ENCODE results near the gene SOX15.

Gene SOX15

DNA sequence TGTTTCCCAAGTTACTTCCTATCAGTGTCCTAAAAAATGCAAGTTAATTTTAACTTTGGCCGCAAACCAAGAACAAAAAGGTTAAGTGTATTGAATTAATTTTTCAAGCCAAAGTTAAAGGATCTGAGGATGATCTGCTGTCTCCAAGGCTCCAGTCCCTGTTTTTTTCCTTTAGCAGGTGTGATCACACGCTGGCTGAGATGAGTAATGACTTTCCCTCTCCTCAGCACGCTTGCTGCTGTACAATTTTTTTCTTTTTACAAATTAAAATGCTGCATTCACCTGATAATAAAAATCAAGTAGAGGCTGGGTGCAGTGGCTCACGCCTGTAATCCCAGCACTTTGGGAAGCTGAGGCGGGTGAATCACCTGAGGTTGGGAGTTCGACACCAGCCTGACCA, 45.0 kb downstream of the SOX15 start:
- Histone ChIP-seq H3K79me2 (ENCODE audit: insufficient read depth, low read length) (no peaks in the 10 kb centered on the region), H2AFZ (ENCODE audit: low read depth, low read length) (no peak overlapping the region), H3K4me2 (ENCODE audit: insufficient read depth, low read length) (no peak overlapping the region), H3K27ac (ENCODE audit: low read length) (no peak overlapping the region), H3K9me3 (ENCODE audit: insufficient read depth, low read length, severe bottlenecking) (no peaks in the 10 kb centered on the region), H4K20me1 (ENCODE audit: insufficient read depth, low read length) (no peaks in the 10 kb centered on the region), H3K27me3 (ENCODE audit: insufficient read depth, low read length, poor library complexity) (peaks cover 5% of the 10 kb centered on the region), H3K36me3 (ENCODE audit: insufficient read depth, low read length) (no peaks in the 10 kb centered on the region), H3K4me1 (ENCODE audit: insufficient read depth, low read length) (peaks cover 17% of the 10 kb centered on the region), H3K9ac (ENCODE audit: low read depth, low read length) (no peak overlapping the region), H3K4me3 (ENCODE audit: low read depth in 1 of 2, low read length in 2 of 2) (no peak overlapping the region)
- ATAC-seq (ENCODE audit: insufficient read depth, low read depth) (no peak), DNase-seq (no peak)
- TF ChIP-seq, protein P1, sequence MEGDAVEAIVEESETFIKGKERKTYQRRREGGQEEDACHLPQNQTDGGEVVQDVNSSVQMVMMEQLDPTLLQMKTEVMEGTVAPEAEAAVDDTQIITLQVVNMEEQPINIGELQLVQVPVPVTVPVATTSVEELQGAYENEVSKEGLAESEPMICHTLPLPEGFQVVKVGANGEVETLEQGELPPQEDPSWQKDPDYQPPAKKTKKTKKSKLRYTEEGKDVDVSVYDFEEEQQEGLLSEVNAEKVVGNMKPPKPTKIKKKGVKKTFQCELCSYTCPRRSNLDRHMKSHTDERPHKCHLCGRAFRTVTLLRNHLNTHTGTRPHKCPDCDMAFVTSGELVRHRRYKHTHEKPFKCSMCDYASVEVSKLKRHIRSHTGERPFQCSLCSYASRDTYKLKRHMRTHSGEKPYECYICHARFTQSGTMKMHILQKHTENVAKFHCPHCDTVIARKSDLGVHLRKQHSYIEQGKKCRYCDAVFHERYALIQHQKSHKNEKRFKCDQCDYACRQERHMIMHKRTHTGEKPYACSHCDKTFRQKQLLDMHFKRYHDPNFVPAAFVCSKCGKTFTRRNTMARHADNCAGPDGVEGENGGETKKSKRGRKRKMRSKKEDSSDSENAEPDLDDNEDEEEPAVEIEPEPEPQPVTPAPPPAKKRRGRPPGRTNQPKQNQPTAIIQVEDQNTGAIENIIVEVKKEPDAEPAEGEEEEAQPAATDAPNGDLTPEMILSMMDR (IDR thresholded peaks at IDR 0.05; ENCODE audit: borderline replicate concordance, extremely low read depth, low read length, poor library complexity, severe bottlenecking), result no peak
- no peak for TF ChIP-seq EZH2 (IDR thresholded peaks at IDR 0.05; ENCODE audit: borderline replicate concordance, low read depth, low read length, severe bottlenecking)

DNA sequence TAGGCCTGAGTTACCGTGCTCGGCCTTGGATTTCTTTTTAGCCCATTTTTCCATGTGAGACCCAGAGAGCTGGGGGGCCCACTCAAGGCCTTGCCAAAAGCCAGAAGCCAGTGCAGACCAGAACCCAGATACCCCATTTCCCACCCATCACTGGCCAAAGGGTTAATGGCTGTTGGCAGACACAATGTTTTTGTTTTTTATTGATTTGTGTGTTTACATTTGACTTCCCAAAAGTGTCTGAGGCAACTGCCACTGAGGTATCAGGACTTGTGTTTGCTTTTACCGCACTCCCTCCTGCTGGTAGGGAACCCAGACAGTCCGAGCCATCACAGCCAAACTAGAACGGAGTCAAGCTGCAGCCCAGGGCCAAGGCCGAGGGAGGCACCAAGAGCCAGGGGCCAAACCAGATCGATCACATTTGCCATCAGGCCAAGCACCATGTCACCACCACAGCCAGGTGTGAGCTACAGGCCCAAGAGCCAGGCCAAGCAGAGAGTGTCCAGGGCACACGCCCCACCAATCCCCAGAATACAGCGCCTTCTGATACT, 48.7 kb downstream of the SOX15 start:
- no peak overlapping the region for H3K27ac ChIP-seq (ENCODE audit: low read length)

DNA sequence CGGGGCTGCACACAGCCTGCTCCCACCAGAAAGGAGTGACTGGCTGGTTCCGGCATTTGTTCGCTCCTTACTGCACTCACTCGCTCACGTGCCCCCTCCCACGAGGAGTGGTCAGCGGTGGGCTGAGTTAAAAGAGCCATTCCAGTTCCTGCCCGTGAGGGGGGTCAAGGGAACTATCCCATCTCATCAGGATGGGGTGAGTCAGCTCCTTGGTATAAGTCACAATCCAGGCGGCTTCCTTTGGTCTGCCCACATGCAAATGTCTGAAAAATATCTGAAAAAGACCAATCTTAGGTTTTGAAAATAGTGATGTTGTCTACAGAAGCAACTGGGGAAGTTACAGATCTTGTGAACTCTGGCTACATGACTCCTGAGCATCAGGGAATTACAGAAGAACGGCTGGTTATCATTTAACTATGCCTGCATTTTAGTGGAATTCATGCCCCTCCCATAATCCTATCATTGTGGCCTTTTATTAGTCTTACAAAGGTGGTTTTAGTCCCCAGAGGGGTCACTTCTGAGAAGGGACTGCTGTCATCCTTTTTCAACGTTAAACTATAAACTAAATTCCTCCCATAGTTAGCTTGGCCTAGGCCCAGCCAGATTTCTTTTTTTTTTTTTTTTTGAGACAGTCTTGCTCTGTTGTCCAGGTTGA, 50.9 kb downstream of the SOX15 start:
- Histone ChIP-seq H2AFZ (ENCODE audit: low read depth, low read length) (no peak overlapping the region), H3K4me1 (ENCODE audit: insufficient read depth, low read length) (no peaks in the 10 kb centered on the region), H3K4me2 (ENCODE audit: insufficient read depth, low read length) (no peak overlapping the region), H3K9ac (ENCODE audit: low read depth, low read length) (no peak overlapping the region), H4K20me1 (ENCODE audit: insufficient read depth, low read length) (no peaks in the 10 kb centered on the region), H3K27me3 (ENCODE audit: insufficient read depth, low read length, poor library complexity) (no peaks in the 10 kb centered on the region), H3K36me3 (ENCODE audit: insufficient read depth, low read length) (no peaks in the 10 kb centered on the region), H3K4me3 (ENCODE audit: low read depth in 1 of 2, low read length in 2 of 2) (no peak overlapping the region), H3K79me2 (ENCODE audit: insufficient read depth, low read length) (no peaks in the 10 kb centered on the region), H3K9me3 (ENCODE audit: insufficient read depth, low read length, severe bottlenecking) (peaks cover 12% of the 10 kb centered on the region), H3K27ac (ENCODE audit: low read length) (no peak overlapping the region)
- TF ChIP-seq EZH2 (IDR thresholded peaks at IDR 0.05; ENCODE audit: borderline replicate concordance, low read depth, low read length, severe bottlenecking), result no peak
- TF ChIP-seq, protein P1 (IDR thresholded peaks at IDR 0.05; ENCODE audit: borderline replicate concordance, extremely low read depth, low read length, poor library complexity, severe bottlenecking), result no peak
- no peak for ATAC-seq (ENCODE audit: insufficient read depth, low read depth)
- DNase-seq, result no peak

More for the DNA sequence above, 48.7 kb downstream of the SOX15 start:
- Histone ChIP-seq H3K27me3 (ENCODE audit: insufficient read depth, low read length, poor library complexity) (no peaks in the 10 kb centered on the region), H3K36me3 (ENCODE audit: insufficient read depth, low read length) (no peaks in the 10 kb centered on the region), H2AFZ (ENCODE audit: low read depth, low read length) (no peak overlapping the region), H3K4me1 (ENCODE audit: insufficient read depth, low read length) (no peaks in the 10 kb centered on the region), H3K4me2 (ENCODE audit: insufficient read depth, low read length) (no peak overlapping the region), H3K9me3 (ENCODE audit: insufficient read depth, low read length, severe bottlenecking) (peaks cover 12% of the 10 kb centered on the region), H3K79me2 (ENCODE audit: insufficient read depth, low read length) (no peaks in the 10 kb centered on the region), H3K4me3 (ENCODE audit: low read depth in 1 of 2, low read length in 2 of 2) (no peak overlapping the region), H4K20me1 (ENCODE audit: insufficient read depth, low read length) (no peaks in the 10 kb centered on the region), H3K9ac (ENCODE audit: low read depth, low read length) (no peak overlapping the region)
- ATAC-seq (ENCODE audit: insufficient read depth, low read depth) (no peak), DNase-seq (no peak)
- TF ChIP-seq EZH2 (IDR thresholded peaks at IDR 0.05; ENCODE audit: borderline replicate concordance, low read depth, low read length, severe bottlenecking), result no peak
- TF ChIP-seq, protein P1 (IDR thresholded peaks at IDR 0.05; ENCODE audit: borderline replicate concordance, extremely low read depth, low read length, poor library complexity, severe bottlenecking), result no peak

Data from DND-41 (cell line).